EL (cell line): ENCODE results near the gene SELENON.

Experiments
- DNase-seq: peaks from one replicate; pipeline ENCODE4 v3.0.0-alpha.2; 2016

Gene SELENON

DNA sequence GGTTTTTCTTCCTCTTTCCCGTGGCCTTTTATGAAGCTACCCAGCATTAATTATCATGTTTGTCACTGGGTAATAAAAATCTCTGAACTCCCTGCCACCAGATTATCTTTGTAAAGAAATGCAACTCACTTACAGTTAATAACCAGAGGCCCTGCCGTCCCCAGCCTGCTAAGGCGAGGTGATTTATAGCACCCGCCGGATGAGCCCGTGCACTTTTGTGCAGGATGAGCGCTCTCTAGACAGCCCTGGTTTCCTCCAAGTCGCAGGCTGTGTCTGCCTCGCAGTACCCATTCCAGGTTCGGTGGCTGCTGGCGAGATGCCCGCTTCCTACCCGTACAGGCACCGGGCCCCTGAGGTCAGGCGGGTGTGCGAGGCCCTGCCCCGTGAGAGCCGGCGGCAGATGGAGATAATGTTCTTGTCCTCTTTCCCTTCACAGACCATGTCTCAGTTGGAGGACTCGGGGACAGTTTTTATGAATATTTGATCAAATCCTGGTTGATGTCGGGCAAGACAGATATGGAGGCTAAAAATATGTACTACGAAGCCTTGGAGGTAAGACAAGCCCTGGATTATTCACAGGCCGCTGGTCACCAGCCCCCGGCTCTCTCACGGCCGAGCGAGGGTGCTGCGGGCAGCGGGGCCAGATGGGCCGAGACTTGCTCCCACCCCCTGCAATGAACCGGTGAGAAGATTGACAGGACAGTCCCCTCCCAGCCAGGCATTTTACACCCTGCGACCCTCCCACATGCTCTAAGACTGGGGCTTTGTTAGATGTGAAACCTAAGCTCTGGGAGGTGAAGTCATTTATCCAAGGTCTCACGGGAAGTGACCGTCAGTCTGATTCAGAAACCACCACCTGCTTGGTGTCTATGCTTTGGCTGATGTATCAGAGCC lies 28.5 kb upstream of the SELENON start:
- no peak for DNase-seq

DNA sequence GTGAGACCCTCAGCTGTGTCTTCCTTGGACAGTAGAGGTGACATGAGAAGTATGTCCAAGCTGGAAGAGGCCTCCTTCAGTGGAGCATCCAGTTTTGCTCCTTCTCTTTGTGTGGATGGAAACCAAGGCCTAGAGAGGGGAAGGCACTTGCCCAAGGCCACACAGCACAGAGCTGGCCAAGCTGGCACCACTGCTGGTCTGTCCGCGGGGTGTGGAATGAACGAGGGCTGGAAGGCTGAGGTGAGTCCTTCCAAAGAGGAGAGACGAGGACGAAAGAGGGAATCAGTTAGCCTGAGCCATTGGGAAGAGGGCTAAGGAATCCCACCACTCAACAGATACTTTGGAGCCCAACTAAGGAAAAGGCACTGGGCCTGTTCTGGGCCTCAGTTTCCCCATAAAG lies 27.8 kb upstream of the SELENON start:
- no peak for DNase-seq

DNA sequence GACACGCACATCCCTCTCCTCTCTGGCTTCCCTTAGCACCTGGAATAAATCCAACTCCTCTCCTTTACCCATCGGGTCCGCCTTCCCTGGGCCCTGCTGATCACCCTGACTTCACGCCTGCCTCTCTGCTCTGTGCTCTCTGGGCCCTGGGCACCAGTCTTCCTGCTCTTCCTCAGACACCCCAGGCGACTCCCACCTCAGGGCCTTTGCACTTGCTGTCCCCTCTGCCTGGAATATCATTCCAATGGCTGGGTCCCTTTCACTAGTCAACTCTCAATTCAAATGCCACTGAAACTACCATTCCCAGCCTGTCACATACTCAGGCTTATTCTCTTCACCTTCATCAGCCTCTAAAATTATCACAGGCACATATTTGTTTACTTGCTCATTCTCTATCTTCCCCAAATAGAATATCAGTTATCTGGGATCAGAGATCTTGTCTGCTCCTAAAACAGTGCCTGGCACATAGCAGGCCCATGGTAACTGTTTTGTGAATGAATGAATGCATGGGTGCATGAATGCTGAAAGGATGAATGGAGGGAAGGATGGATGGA lies 27.2 kb upstream of the SELENON start:
- no peak for DNase-seq

DNA sequence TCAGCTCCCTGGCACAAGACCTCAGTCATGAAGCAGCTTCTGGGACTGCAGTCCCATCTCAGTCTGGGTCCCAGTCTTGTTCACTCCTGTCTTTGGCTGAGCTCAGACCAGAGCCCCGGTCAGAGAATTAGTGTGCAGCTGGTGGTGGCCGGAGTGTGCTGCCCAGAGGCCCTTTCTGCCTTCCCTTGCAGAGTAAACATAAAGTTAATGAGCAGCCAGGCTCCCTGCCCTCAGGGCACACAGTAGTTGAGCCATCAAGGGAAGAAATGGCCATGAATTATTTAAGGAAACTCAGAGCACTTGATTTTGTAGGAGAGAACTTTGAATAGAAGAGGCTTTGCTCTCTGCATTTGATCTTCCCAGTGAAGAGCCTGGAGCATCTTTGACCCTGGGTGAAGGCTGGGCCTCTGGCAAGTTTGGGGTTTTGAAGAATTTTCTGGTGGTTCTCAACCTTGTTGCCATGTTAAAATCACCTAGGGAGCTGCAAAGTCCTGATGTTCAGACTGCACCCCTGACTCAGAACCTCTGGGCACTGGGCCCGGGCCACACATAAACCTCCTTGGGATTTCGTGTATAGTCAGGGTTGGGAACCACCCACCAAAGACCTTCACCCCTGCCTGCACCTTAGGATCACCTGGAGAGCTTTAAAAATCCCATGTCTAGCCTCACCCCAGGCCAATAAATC lies 26.4 kb upstream of the SELENON start:
- peak; percentile 77 for DNase-seq

DNA sequence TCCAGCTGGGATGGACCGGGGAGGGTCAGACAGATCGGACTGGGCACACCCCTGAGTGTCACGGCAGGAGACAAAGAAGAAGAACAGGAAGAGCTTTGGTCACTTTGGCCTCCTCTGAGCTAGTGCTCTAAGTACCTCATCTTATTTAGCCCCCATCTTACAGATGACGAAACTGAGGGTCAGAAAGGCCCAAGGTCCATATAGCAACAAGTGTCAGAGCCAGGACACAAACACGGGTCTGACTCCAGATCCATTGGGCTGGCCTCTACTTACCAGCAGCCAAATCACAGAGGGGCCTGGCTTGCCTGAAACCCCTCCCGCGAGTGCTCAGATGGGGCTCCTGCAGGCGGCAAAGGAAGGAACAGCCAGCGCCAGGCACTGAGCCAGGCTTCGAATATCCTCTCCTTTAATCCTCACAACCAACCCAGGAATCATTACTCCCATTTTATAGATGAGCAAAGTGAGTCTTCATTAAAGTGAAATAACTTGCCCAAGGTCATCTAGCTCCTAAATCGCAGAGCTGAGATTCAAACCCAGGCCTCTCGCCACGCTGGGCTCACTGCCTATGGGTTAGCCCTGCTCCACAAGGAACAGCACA lies 25.7 kb upstream of the SELENON start:
- no peak for DNase-seq

DNA sequence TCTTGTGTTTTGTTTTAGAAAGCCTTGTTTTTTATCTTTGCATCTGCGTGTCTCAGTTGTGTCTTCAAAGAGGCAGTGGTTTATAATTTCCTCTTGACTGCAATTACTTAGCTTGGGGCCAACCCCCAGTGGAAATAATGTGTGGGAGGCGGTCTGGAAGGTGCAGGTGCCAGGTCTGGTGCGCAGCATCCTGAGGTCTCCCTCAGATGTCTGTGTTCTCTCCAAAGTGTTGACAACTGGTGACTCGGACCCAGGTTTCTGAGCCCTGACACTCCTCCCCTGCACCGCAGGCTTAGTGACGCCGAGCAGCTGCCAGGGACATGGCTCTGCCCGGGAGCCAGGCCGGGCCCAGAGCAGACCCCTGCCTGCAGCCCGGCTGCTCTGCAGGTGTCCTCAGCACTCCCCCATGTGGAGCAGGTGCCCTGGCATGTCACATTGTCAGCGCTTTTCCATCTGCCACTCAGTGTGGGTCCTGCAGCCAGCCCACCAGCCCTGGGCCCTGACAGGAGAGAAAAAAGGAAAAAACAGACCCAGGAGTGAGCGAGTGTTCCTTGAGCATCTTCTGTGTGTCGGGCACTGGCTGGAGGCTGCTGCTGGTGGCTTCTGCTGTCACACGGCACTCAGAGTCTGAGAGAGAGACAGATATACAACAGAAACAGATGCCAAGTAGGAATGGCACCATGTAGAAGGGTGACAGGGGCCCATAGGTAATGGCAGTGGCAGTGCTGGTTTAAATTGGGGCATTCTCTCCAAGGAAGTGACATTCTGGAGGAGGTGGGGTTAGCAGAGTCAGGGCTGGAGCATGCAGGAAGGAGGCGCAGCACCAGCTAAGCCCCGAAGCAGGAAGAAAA lies 24.8 kb upstream of the SELENON start:
- no peak for DNase-seq

DNA sequence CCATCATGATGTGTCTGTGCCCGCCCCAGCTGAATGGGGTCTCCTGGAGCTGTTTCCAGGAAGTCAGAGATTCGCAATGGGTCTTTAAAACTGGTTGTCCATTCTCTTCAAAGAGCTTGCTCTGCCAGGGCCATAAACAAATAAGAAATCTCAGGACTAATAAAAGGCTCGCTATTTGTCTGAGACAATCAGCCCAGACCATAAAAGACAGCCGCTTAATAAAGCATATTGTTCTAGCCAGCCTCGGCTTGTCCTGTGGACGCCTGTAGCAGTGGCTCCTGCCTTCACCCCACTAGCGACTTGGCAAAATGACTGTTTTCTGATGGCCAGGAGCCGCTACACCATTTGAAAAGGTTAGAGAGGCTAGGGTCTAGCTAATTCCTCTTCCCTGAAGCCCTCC lies 20.6 kb upstream of the SELENON start:
- no peak for DNase-seq

DNA sequence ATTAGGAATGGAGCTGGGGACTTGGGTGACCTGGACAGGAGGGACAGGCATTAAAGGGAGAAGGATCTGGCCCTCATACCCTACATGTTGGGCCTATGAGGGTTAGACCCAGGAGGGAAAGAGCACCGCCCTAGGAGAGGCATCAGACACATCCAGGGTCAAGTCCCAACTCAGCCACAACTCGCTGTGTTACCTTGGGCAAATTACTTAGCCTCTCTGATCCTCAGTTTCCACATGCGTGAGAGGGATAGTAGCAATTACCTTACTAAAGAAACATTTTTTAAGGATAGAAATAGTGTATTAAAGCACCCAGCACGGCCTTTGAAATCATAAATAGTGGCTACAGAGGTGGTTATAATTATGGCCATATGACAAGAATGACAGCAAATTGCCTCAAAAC lies 20.1 kb upstream of the SELENON start:
- DNase-seq, result no peak

DNA sequence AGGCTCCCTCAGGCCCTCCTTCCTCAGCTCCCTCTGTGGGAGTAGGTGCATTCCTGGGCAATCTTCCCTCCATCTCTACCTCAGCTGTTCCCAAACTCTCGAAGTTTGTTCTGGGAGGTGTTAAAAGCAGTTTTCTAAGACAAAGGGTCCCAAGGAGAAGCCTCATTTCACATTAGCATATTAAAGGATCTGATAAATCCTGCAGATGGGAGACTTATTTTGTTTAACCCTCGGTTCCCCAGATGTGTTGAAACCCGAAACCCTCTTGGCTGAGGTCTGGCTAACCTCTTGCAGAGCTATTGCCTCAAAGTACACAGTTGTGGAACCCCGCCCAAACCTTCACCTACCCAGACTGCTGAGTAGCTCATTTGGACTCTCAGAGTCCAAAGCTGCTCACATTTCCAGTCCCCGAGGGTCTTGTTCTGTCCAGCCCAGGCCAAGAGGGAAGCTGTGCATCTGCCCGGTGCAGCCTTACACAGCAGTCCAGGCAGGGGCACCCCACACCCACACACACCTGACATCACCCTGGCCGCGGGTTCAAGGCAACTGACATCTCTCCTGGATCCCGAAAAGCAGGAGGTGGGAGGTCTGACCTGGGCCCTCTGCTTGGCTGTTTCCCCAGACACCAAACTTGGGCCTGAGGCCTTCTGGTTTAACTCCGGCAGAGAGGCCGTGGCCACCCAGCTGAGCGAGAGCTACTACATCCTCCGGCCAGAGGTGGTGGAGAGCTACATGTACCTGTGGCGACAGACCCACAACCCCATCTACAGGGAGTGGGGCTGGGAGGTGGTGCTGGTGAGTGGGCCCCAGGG lies 19.5 kb upstream of the SELENON start:
- DNase-seq, result no peak

DNA sequence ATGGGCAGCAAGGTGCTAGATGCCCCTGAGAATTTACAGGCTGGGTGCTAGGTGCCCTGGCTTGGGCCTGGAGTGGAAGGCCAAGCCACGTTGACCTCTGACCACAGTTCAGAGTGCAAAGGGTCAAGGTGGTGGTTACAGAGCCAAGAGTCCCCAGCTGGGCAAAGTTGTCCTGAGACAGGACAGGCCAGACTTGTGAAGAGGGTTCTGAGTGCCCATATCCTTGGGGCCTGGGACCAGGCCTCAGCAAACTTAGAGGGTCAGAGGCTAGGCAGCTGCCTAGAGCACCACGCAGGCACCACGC lies 18.9 kb upstream of the SELENON start:
- DNase-seq, result no peak

DNA sequence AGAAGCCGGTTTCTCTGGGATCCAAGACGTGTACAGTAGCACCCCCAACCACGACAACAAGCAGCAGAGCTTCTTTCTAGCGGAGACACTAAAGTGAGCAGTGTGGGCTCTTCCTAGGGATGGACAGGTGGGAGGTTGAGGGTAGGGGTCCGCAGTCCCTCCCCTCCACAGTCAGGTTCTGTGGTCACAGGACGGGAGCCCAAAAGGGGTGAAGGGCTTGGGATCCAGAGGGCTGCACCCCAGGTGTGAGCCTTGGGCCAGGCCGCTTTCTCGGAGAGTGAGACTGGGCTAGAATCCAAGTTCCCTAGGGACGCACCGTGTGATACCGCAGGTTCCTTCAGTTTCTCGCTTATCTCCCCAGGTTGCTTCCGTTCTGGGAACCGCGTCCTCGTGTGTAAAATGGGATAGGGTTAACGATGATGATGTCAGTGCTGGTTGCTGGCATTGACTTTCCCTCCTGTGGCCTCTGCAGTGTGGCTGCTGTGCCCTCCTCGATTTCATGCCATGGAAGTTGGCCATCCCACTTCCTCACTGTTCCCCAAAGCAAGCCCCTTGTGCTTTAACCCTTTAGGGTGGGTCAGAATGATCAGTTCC lies 17.3 kb upstream of the SELENON start:
- DNase-seq, result no peak

DNA sequence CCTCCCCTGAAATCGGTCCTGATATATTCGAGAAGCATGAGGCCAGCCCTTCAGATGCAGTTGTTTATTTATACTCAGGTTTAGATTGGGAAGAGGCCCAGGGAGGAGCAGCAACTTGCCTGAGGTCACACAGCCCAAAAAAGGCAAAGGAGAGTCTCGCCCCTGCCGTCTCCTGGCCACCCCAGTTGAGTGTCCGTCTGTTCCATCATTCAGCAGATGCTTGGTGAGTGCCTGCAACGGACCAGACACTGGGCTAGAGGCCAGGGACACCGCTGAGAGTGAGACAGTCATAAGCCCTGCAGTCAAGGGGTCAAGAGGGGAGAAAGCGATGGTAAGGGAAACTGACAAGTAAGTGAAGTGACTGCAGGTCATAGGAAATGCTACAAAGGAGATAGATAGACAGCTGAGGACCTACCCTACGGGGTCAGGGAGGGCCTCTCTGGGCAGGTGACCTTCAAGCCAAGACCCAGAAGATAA lies 15.4 kb upstream of the SELENON start:
- DNase-seq, result peak; percentile 69

DNA sequence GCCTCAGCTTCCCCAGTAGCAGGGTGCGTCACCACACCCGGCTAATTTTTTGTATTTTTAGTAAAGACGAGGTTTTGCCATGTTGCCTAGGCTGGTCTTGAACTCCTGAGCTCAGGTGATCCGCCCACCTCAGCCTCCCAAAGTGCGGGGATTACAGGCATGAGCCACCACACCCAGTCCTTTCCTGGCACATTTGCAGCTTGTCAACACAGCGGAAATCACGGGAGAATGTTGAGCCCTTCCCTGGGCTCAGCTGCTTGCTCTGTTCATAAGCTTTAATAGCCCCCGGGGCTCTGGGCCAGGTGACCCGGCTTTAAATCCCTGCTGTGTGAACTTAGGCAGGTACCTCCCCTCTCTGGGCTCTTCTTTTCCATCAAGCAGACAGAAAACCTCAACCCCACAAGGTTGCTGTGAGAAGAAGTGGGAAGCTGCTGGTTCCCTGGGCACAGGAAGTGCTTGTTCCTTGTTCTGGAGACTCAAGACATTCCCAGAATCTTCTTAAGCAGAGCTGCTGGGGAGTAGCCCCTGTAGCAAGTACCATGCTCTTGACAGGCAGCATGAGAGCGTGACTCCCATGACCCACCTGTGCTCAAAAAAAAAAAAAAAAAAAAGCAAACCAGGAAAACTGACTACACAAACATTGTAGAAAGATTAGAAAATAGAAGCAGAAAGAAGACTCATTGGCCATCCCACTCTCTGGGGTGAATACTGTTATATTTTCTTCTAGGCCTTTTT lies 14.5 kb upstream of the SELENON start:
- no peak for DNase-seq

DNA sequence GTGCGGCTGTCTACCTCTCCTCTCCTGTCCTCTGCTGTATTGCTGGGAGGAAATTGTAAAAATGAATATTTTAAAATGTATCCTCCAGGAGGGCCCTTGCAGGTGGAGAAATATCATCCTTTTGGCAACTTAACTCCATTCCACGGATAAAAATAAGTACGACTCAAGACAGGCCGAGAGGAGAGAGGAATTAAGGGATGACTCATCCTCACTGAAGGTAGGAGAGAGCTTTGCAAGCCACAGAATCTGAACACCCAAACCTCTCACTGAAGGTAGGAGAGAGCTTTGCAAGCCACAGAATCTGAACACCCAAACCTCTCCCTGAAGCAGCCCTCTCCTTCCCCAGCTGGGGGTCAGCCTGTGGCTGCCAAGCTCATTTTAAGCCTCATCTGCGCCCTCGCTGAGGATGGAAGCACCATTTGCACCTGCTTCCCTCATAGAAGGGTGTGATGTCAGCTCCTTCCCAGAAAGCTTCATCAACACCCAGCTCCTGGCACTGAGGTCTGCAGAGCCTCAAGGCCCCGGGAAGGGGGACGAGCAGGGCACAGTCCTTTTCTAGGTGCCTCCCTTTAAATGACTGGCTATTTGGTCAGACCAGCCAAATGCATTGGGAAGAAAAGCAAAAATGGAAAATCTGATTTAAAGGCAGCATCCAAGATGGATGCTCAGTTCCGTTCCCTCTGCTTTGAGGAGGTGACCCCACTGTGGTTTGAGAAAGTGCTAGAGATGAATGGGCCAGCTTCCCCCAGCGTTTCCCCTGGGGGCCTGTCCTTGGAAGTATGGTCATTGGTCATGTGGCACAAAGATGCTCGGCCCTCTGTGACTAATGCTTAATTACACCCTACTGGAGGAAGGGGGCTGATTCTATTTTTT lies 12.9 kb upstream of the SELENON start:
- DNase-seq, result peak; percentile 77

DNA sequence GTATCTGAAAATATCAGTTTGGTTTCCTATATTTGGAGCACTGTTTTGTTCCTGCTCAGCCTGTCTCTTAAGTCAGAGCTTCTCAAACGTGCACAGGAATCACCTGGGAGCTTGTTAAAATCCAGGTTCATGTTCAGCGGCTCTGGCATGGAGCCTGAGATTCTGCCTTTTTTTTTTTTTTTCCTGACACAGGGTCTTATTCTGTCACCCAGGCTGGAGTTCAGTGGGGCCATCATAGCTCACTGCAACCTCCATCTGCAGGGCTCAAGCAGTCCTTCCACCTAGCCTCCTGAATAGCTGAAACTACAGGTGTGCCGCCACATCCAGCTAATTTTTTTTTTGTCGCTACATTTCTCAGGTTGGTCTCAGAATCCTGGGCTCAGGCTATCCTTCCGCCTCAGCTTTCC lies 12.2 kb upstream of the SELENON start:
- no peak for DNase-seq

DNA sequence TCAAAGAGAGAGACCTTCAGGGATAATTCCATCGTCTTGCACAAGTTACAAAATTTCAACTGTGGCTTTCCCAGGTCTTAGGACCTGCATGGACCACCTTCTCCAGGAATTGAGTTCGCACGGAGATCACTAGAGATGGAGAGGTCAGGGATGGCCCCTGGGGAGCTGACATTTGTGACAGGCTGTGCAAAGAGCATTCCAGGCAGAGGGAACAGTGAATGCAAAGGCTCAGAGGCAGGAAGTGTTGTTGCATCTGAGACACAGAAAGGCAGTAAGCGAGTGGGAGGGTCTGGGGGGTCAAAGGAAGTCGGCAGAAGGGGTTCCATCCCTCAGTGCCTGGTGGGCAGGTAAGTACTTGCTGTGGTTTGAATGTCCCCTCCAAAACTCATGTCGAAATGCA lies 9.5 kb upstream of the SELENON start:
- no peak for DNase-seq

DNA sequence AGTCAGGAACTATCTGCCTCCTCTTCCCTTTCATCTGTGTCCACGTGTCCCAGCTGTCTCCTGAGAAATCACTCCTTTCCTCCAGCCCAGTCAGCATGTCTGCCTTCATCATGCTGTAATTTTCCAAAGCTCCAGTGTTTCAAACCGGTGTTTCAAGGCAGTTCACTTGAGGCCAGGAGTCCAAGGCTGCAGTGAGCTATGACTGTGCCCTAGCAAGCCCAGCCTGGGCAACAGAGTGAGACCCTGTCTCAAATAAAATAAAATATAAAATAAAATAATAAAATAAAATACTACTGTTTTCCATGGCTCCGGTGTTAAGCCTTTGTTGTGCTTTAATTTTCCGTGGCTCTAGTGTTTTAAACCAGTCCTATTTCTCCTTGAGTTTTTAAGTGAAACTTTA lies 7.9 kb upstream of the SELENON start:
- no peak for DNase-seq

DNA sequence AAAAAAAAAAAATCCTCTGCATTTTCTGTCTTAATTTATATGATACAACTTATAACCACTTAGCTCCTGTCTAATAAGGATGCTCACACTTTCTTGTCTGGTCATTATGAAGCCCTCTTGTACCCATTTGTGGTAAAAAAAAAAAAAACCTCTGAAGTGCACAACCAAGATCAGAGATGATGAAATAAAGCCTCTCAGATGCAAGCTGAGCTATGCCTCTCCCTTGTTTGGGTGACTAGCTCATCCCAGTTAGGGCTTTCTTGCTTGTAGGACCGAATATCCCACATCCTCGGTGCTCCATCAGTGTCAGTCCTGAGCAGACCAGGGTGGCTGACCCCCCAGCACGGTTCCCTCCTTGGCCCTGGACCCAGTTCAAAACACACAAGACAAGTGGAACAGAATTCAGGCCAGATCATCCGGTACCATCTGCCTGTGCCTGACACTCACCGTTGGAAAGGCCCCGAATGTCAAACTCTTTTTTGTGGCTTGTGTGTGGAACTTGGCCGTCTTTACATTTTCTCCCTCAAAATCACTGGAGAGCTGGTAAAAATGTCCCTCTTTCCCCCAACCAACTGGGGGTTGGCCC lies 6.3 kb upstream of the SELENON start:
- no peak for DNase-seq

DNA sequence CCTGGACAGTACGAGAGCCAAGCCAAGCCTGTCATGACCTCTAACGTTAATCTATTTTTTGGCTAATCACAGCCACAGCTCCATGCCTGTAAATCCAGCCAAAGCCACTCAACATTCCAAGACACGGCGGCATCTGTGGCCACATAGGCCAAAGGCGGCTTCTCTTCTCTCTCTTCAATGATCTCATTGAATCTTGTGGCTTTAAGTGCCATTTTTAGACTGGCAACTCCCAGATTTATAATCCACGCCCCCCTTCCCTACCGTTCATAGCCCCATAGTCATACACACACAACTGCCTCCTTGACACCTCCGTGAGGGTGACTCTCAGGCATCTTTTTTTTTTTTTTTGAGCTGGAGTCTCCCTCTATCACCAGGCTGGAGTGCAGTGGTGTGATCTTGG lies 5.7 kb upstream of the SELENON start:
- no peak for DNase-seq
